NB4 (cell line): ENCODE measurements around the gene CPD.

Source experiments
- DNase-seq: peaks from one replicate; pipeline ENCODE4 v3.0.0; 2010; ENCODE audit warnings: low read depth
- H3K4me3 ChIP-seq: one replicate; pipeline ENCODE4 v1.5.1; 2011; ENCODE audit warnings: mild to moderate bottlenecking, low read depth, low read length, moderate library complexity
- CTCF ChIP-seq: IDR thresholded peaks from one replicate; pipeline ENCODE4 v1.5.1; 2012; ENCODE audit warnings: low read depth, low read length
- MYC ChIP-seq: IDR thresholded peaks from 2 replicates; pipeline ENCODE4 v1.6.1; 2011; ENCODE audit warnings: low read depth, low read length
- POLR2A ChIP-seq: IDR thresholded peaks from 2 replicates; pipeline ENCODE4 v1.6.1; 2011; ENCODE audit warnings: mild to moderate bottlenecking; ENCODE audit not compliant: insufficient read length; ENCODE audit errors: extremely low read depth
- TF ChIP-seq, protein P1 (sequence below): IDR thresholded peaks from 2 replicates; pipeline ENCODE4 v1.6.1; 2011; ENCODE audit warnings: low read depth, low read length

Gene CPD

GRCh38 chr17:30388321-30389179 is 9.8 kb downstream of the CPD start:
- H3K4me3 ChIP-seq, result no peak overlapping the region
- TF ChIP-seq, protein P1, sequence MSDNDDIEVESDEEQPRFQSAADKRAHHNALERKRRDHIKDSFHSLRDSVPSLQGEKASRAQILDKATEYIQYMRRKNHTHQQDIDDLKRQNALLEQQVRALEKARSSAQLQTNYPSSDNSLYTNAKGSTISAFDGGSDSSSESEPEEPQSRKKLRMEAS, result no peak
- no peak for TF ChIP-seq POLR2A
- no peak for TF ChIP-seq CTCF
- no peak for TF ChIP-seq MYC
- DNase-seq, result no peak

DNA sequence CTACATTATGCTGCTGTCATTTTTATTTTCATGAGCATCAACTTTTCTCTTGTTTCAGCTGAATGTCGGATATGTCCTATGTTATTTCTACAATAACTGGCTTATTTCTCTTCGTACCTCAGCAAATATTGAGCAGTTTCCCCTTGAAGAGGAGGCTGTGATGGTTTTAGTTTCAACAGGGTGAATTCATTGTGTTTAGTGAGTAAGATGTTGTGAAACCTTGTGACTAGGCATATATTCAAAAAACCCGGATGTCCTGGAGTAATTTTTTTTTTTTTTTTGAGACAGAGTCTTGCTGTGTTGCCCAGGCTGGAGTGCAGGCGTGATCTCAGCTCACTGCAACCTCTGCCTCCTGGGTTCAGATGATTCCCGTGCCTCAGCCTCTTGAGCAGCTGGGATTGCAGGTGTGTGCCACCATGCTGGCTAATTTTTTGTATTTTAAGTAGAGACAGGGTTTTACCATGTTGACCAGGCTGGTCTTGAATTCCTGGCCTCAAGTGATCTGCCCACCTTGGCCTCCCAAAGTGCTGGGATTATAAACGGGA is 11.1 kb downstream of the CPD start:
- TF ChIP-seq MYC (no peak), POLR2A (no peak), CTCF (no peak)
- TF ChIP-seq, protein P1, result no peak
- no peak for DNase-seq
- H3K4me3 ChIP-seq, result no peak overlapping the region

GRCh38 chr17:30391534-30391933 is 12.8 kb downstream of the CPD start:
- DNase-seq, result no peak
- no peak overlapping the region for H3K4me3 ChIP-seq
- TF ChIP-seq, protein P1, result no peak
- no peak for TF ChIP-seq CTCF
- no peak for TF ChIP-seq POLR2A
- no peak for TF ChIP-seq MYC

- TF ChIP-seq POLR2A (no peak), MYC (no peak), CTCF (no peak)
- H3K4me3 ChIP-seq, result no peak overlapping the region
Measured at GRCh38 chr17:30393491-30393890, 14.8 kb downstream of the CPD start.

DNA sequence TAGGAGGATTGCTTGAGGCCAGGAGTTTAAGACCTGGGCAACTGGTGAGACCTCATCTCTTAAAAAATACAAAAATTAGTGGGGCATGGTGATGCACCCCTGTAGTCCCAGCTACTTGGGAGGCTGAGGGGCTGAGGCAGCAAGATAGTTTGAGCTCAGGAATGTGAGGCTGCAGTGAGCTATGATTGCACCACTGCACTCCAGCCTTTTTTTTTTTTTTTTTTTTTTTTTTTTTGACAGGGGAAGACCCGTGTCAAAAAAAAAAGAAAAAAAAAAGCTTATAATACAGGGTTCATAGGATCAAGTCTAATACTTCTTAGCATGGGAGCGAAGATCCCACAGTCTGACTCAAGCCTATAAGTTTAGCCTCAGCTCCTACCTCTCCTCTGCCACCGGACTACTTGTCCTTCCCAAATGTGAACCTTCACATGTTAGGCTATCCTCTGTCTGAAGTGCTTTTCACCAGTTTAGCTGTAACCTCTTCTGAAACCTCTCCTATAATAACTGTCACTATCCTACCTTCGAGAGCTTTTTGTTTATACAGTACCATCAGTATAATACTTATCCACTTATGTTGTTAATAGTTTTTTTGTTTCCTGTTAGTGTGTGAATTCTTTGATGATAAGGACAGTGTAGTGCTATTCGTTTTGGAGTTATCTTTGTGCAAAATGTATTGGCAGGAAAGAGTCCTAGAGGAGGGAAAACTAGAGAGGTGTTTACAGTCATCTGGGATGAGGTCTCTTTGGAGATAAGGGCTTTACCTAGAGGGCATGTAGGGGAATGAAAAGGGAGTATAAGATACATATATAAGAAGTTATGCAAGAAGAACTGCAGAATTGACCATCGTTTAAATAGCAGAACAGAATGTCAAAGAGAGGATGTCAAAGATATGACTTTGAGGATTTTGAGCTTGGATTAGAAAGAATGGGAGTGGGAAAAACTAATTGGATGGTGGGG is 15.5 kb downstream of the CPD start:
- TF ChIP-seq, protein P1, result no peak
- no peak for DNase-seq
- no peak overlapping the region for H3K4me3 ChIP-seq

More at GRCh38 chr17:30393491-30393890, 14.8 kb downstream of the CPD start:
- DNase-seq, result no peak
